ENCODE results near the gene HIBCH. TPM values are rescaled to one million over a fixed set of nuclear protein-coding genes. Genes with fewer than 3 reads are reported as not detected.

The HIBCH gene
- polyA plus RNA-seq, 1 donor (not counting 4 experiments of a cell fraction or from before 2014, with no cell fraction given): 19.4 TPM

DNA sequence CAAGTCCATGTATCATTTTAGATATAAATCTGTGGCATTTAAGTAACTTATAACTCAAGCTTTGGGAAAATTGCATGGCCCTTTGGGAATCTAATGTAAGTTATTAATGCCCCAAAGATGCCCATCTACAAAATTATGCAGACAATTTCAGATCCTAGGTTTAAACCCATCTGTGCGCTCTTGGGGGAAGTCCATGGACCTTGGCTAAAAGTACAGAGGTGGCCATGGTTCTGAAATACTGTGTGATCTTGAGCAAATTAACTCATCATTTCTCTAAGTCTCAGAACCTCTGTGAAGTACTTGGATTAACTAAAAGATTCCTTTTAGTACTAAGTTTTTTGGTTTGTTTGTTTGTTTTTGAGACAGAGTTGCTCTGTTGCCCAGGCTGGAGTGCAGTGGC lies 43.3 kb upstream of the HIBCH start:
- Histone ChIP-seq H3K9me1 (ENCODE audit: control insufficient read depth, extremely low read depth, insufficient read depth, low read length) (no peaks in the 10 kb centered on the region), H3K27me3 (ENCODE audit: control insufficient read depth, extremely low read depth, insufficient read depth, low read length) (no peaks in the 10 kb centered on the region), H3K4me2 (ENCODE audit: control insufficient read depth, extremely low read depth, insufficient read depth, low read depth, low read length) (no peak overlapping the region), H3K4me1 (ENCODE audit: control insufficient read depth, extremely low read depth, insufficient read depth, low read length) (peaks cover 23% of the 10 kb centered on the region), H2AFZ (ENCODE audit: control insufficient read depth, low read length) (no peak overlapping the region), H3K27ac (ENCODE audit: control insufficient read depth, insufficient read depth, low read length) (no peak overlapping the region), H3K4me3 (ENCODE audit: control insufficient read depth in 2 of 3, extremely low read depth in 1 of 3, insufficient read depth in 2 of 3, low read depth in 1 of 3, low read length in 3 of 3) (no peak overlapping the region), H3K36me3 (ENCODE audit: control insufficient read depth in 2 of 2, extremely low read depth in 1 of 2, insufficient read depth in 2 of 2, low read length in 2 of 2) (no peaks in the 10 kb centered on the region), H3K79me2 (ENCODE audit: control insufficient read depth, insufficient read depth, low read length) (no peaks in the 10 kb centered on the region), H4K20me1 (ENCODE audit: control insufficient read depth, extremely low read depth, insufficient read depth, low read length) (no peaks in the 10 kb centered on the region), H3K9ac (ENCODE audit: control insufficient read depth, extremely low read depth, insufficient read depth, low read length) (no peak overlapping the region), H3K9me3 (ENCODE audit: control insufficient read depth, low read depth, low read length) (no peaks in the 10 kb centered on the region)
- dilution Hi-C loops (cut with MboI; ENCODE audit: extremely low pct_ligation_motif_present, low sequenced_read_pairs): no loop called here
- DNase-seq (ENCODE audit: low read depth, low spot score) (no peak), FAIRE-seq (no peak)
- no peak for TF ChIP-seq EZH2 (IDR thresholded peaks at IDR 0.05; ENCODE audit: low read length)
- TF ChIP-seq, protein P1, sequence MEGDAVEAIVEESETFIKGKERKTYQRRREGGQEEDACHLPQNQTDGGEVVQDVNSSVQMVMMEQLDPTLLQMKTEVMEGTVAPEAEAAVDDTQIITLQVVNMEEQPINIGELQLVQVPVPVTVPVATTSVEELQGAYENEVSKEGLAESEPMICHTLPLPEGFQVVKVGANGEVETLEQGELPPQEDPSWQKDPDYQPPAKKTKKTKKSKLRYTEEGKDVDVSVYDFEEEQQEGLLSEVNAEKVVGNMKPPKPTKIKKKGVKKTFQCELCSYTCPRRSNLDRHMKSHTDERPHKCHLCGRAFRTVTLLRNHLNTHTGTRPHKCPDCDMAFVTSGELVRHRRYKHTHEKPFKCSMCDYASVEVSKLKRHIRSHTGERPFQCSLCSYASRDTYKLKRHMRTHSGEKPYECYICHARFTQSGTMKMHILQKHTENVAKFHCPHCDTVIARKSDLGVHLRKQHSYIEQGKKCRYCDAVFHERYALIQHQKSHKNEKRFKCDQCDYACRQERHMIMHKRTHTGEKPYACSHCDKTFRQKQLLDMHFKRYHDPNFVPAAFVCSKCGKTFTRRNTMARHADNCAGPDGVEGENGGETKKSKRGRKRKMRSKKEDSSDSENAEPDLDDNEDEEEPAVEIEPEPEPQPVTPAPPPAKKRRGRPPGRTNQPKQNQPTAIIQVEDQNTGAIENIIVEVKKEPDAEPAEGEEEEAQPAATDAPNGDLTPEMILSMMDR (optimal IDR thresholded peaks at IDR 0.05 in 1 of 3, IDR thresholded peaks at IDR 0.05 in 1 of 3, conservative IDR thresholded peaks at IDR 0.05 in 1 of 3; ENCODE audit: extremely low read depth in 1 of 3, insufficient read depth in 2 of 3, low read length in 3 of 3): no peak

DNA sequence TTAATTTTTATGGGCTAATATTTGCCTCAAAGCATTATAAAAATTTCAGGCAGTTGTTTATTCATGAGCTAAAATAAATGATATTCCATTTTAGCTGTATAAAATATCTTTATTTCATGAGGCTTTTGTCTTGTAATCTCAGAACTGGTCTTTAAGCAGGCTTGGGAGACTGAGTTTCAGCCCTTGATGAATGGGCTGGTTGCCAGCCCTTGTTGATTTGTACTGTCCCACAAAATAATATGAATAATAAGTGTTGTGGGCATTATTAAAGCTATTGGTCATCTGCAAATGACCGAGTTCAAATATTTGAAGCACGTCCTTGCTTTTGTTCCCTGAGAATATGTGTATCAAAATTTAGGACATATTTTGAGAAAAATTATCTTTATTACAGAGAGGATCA lies 41.9 kb upstream of the HIBCH start:
- H3K27me3 ChIP-seq (ENCODE audit: control insufficient read depth, extremely low read depth, insufficient read depth, low read length): no peaks in the 10 kb centered on the region
- no peaks in the 10 kb centered on the region for H3K36me3 ChIP-seq (ENCODE audit: control insufficient read depth in 2 of 2, extremely low read depth in 1 of 2, insufficient read depth in 2 of 2, low read length in 2 of 2)
- H3K79me2 ChIP-seq (ENCODE audit: control insufficient read depth, insufficient read depth, low read length): no peaks in the 10 kb centered on the region
- no peaks in the 10 kb centered on the region for H3K9me3 ChIP-seq (ENCODE audit: control insufficient read depth, low read depth, low read length)
- dilution Hi-C loops (cut with MboI; ENCODE audit: extremely low pct_ligation_motif_present, low sequenced_read_pairs): no loop called here
- peaks cover 33% of the 10 kb centered on the region for H3K4me1 ChIP-seq (ENCODE audit: control insufficient read depth, extremely low read depth, insufficient read depth, low read length)
- DNase-seq (ENCODE audit: low read depth, low spot score) (no peak), FAIRE-seq (no peak)
- TF ChIP-seq, protein P1 (optimal IDR thresholded peaks at IDR 0.05 in 1 of 3, IDR thresholded peaks at IDR 0.05 in 1 of 3, conservative IDR thresholded peaks at IDR 0.05 in 1 of 3; ENCODE audit: extremely low read depth in 1 of 3, insufficient read depth in 2 of 3, low read length in 3 of 3): no peak
- TF ChIP-seq EZH2 (IDR thresholded peaks at IDR 0.05; ENCODE audit: low read length): no peak
- no peak overlapping the region for H3K4me3 ChIP-seq (ENCODE audit: control insufficient read depth in 2 of 3, extremely low read depth in 1 of 3, insufficient read depth in 2 of 3, low read depth in 1 of 3, low read length in 3 of 3)
- H3K9ac ChIP-seq (ENCODE audit: control insufficient read depth, extremely low read depth, insufficient read depth, low read length): no peak overlapping the region
- H2AFZ ChIP-seq (ENCODE audit: control insufficient read depth, low read length): no peak overlapping the region
- H4K20me1 ChIP-seq (ENCODE audit: control insufficient read depth, extremely low read depth, insufficient read depth, low read length): no peaks in the 10 kb centered on the region
- H3K9me1 ChIP-seq (ENCODE audit: control insufficient read depth, extremely low read depth, insufficient read depth, low read length): no peaks in the 10 kb centered on the region
- H3K4me2 ChIP-seq (ENCODE audit: control insufficient read depth, extremely low read depth, insufficient read depth, low read depth, low read length): no peak overlapping the region
- H3K27ac ChIP-seq (ENCODE audit: control insufficient read depth, insufficient read depth, low read length): no peak overlapping the region
